HuH-7.5 (cell line): ENCODE results near the gene CCDC71.
A peak's percentile ranks its signal among the peaks of the same experiment; 100 is the strongest.

Experiments
- DNase-seq: peaks from one replicate; pipeline ENCODE4 v3.0.0; 2011; ENCODE audit warnings: low spot score

CCDC71 gene

GRCh38 chr3:49131576-49131975 lies 34.6 kb downstream of the CCDC71 start:
- no peak for DNase-seq

- DNase-seq: no peak
These were observed 35.1 kb downstream of the CCDC71 start for GRCh38 chr3:49131040-49131439.

DNA sequence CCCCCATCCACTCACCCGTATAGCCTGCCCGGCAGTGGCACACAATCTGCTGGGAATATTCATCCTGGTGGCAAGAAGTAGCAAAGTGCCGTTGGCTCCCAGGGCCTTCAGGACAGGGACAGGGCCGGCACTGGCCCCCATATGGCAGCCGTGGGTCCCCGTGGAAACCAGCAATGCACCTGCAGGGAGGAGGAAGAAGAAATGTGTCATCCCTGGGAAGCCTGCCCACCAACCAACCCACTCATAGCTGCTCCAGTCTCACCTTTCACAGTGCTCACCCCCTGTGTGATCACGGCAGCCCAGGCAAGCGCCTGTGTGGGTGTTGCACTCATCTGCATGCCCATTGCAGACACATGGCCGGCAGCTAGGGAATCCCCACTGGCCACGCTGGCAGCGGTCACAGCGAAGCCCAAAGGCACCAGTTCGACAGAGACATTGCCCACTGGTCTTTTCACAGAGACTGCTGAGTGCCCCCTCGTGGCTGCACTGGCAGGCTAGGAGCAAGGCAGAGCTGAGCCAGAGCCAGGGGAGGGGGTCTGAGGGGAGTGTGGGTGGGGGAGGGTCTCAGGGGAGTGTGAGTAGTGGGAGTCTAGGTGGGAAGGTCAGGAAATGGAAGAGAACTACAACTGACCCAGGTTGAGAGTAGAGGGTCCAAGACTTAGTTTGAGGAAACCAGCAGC lies 41.0 kb downstream of the CCDC71 start:
- no peak for DNase-seq

GRCh38 chr3:49124203-49124602 lies 41.9 kb downstream of the CCDC71 start:
- DNase-seq: no peak

DNA sequence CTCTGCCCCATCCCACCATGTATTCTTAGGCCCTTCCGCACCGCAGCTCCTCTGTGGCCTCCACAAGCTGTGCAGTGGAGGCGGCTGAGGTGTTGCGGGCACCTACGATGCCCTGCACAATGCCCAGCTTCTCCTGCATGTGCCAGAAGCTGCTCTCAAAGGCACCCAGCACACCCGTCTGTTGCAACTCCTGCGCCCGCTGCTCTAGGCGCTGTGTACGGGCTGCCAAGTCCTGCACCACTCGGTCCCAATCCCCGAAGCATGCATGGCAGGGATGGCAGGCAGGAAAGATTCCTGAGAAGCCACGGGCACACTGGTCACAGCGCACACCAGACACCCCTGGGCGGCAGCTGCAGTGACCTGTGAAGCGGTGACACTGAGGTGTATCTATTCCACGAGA lies 42.4 kb downstream of the CCDC71 start:
- no peak for DNase-seq

DNA sequence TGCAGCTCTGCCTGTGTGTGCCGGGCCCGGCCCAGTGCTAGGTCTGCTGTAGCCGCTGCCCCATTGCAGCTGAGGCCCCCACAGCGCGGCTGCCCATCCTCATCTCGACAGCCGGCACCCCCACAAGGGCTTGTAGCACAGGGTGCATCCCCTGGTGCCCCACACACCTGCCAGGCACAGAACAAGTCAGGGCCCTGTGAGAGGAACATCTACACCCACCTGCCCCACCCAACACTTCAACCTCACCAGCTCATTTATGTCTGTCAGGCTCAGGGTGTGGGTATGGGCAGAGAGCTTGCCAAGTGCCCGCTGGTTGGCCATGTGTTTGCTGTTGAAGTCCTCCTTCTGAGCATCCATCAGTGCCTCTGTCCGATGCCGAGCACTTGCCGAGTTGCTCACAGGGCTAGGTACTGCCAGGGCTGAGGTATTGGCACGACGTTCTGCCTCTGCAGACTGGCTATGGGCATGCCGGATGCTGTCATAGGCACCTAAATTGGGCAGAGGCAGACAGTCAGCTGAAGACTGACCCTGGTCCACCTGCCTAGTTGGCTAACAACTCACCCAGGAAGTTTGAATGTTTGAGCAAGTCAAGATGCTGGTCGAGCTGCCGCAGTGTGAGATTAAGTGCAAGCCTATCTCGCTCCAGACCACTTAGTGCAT lies 43.1 kb downstream of the CCDC71 start:
- no peak for DNase-seq

DNA sequence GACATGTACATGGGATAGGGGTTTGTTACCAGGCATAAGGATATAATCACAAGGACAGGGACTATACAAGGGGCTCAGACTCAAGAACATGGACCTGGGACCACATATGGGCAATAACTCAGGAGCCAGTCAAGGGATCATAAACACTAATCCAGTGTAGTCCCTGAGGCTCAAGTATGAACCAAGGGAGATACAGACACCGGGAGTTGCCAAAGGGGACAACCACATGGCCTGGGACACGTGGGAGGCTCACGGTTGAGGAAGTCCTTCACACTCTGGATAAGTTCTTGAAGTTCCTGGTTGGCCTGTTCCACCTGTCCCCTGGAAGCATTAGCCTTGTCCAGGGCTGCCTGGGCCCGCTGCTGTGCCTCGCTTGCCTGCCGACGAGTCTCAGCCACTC lies 43.7 kb downstream of the CCDC71 start:
- DNase-seq: no peak

DNA sequence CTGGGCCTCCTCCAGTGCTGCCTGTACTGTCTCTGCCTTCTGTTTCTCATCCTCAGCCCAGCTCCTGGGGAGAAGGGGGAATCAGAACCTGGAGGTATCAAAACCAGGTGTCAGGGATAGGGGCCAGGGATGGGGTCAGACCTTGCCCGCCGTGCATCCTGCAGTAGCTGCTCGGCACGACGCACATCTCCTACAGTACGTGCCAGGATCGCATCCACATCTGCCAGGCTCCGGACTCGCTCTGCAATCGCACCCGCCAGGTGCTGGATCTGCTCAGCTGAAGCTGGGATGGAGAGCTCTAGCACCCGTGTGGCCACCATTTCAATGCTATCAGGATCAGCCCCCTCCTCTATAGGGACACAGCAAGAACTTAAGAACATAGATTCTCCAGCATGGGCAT lies 44.1 kb downstream of the CCDC71 start:
- no peak for DNase-seq

GRCh38 chr3:49121132-49121736 lies 44.9 kb downstream of the CCDC71 start:
- DNase-seq: no peak

DNA sequence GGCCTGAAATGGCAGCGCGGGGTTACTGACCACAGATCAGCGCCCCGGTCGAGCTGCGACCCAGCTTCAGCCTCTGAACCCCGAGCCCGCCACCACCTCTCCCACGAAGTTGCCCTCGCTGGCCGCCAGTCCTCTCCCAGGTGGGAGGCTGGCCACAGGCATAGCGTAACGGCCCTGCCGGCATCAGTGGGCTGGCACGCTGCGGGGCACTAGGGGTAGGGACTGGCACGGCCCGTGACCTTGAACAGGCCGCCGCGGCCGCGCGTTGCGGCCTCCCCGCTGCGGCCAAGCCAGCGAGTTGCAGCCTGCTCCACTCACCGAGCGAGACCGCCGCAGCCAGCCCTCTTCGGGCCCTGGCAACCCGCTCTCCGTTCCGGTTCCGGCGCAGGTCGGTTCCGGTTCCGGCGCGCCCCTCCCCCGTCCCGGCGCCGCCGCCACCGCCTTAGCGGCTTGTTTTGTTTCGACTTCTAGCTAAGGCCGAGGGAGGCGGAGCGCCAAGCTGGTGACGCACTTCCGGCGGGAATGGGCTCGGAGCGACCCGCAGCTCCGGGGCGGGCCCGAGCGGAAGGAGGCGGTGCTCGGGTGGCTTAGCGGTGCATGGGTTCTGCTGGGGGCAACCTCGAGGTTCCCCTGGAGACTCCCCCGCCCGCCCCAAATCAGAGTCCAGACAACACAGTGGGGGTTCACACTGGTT lies 45.5 kb downstream of the CCDC71 start, which contains the start of gene USP19:
Gene USP19 (minus strand): TSS at position 386 of the 694 bp plus-strand sequence. CDS start 1,678 bp downstream, outside the sequence.
- DNase-seq: peak; percentile 98

- DNase-seq: no peak
These were observed 46.1 kb downstream of the CCDC71 start for GRCh38 chr3:49120096-49120437.

DNA sequence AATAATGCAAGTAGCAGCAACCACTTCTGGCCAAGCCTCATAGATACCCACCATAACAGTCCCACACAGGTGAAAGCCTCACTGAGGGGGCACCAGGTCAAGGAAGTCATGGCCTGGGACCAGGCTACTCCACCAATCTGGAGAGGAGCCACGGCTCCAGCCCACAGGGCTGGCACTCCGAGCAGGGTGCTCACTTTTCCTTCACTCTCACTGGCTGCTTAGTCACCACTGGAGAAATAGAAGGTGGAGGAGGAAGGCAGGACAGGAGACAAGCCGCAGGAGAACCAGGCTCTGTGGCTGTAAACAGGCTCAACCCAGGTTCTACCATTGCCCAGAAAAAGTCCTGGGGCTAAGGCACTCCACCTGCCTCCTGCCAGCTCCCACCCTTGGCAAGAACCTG lies 46.7 kb downstream of the CCDC71 start:
- no peak for DNase-seq

DNA sequence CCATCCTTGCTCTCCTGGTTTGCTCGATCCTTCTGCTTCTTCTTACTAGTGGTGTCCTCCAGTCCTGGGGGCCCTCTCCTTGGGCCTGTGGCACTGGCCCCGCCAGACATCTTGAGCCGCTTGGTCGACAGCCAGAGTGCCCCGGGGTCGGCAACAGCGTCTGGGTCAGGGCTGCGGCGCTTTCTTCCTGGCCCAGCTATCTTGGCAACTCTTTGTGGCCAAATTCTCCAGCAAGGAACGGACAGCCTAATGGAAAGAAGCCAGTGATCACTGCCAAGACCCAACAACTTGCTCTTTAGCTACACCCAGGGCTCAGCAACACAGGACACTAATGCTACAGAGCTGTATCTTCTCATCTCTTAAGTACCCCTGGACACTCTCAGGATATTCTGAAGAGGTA lies 47.1 kb downstream of the CCDC71 start:
- no peak for DNase-seq
